Activated CD4-positive, alpha-beta T cell treated with anti-CD3 and anti-CD28 coated beads, Interleukin-2, amount 10 ng/mL, durations not matched to agents 24 days and 14 days (primary cell): ENCODE results near the gene COQ2. TPM values are rescaled to one million over a fixed set of nuclear protein-coding genes. Genes with fewer than 3 reads are reported as not detected.
"Not testable (repeated sequence)": the region's sequence is repeated elsewhere in the genome, so short reads cannot be mapped to it uniquely, and the experiment has no call there.

Experiments
- DNase-seq: peaks from one replicate; pipeline ENCODE4 v3.0.0; 2022
- H3K27ac Mint-ChIP-seq: one replicate; pipeline ENCODE4 v1.8.0; 2022; ENCODE audit warnings: mild to moderate bottlenecking, mixed read lengths
- H3K27me3 Mint-ChIP-seq: one replicate; pipeline ENCODE4 v1.8.0; 2022; ENCODE audit warnings: mixed read lengths
- H3K36me3 Mint-ChIP-seq: one replicate; pipeline ENCODE4 v1.8.0; 2022; ENCODE audit warnings: low read depth, mild to moderate bottlenecking, mixed read lengths
- H3K4me1 Mint-ChIP-seq: one replicate; pipeline ENCODE4 v1.8.0; 2021; ENCODE audit warnings: mixed read lengths
- H3K4me3 Mint-ChIP-seq: one replicate; pipeline ENCODE4 v1.8.0; 2022; ENCODE audit warnings: mild to moderate bottlenecking, moderate library complexity, mixed read lengths
- H3K9me3 Mint-ChIP-seq: one replicate; pipeline ENCODE4 v1.8.0; 2021; ENCODE audit warnings: mixed read lengths
- intact Hi-C: fragments of 100-400 bp; cut with micrococcal nuclease; formaldehyde crosslinking; loops from one replicate; pipeline ENCODE4 v1.15.1; 2023
- total RNA-seq: library from RNA; stranded (reverse); gene quantifications from 2 replicates; pipeline ENCODE4 v1.2.3, GENCODE V29; 2022

The COQ2 gene
- total RNA-seq, 1 donor from 2014 or later = 20.7 TPM

DNA sequence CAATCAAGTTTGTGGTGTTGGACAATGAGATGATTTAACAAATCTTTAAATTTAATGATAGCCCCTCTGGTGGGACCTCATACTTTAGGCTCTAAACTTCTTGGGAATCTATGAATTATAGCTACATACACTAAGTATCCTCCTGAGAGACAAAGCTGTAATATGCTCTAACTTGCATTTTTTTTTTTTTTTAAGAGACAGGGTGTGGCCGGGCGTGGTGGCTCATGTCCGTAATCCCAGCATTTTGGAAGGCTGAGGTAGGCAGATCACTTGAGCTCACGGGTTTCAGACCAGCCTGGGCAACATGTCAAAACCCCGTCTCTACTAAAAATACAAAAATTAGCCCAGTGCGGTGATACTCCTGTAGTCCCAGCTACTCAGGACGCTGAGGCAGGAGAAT lies 23.3 kb upstream of the COQ2 start:
- Mint-ChIP-seq H3K27ac (no peak overlapping the region), H3K36me3 (peaks cover 28% of the 10 kb centered on the region), H3K4me3 (no peak overlapping the region), H3K4me1 (no peaks in the 10 kb centered on the region), H3K27me3 (no peaks in the 10 kb centered on the region), H3K9me3 (no peaks in the 10 kb centered on the region)
- DNase-seq = no peak
- intact Hi-C loops = no loop called here

GRCh38 chr4:83305187-83305586 lies 20.6 kb upstream of the COQ2 start:
- intact Hi-C loops = no loop called here
- Mint-ChIP-seq H3K27ac (no peak overlapping the region), H3K4me1 (no peaks in the 10 kb centered on the region), H3K9me3 (no peaks in the 10 kb centered on the region), H3K4me3 (no peak overlapping the region), H3K27me3 (no peaks in the 10 kb centered on the region), H3K36me3 (peaks cover 25% of the 10 kb centered on the region)
- no peak for DNase-seq

- no peaks in the 10 kb centered on the region for H3K27me3 Mint-ChIP-seq
- intact Hi-C loops = no loop called here
- no peak for DNase-seq
- peaks cover 11% of the 10 kb centered on the region for H3K4me1 Mint-ChIP-seq
- H3K36me3 Mint-ChIP-seq = peaks cover 14% of the 10 kb centered on the region
- H3K9me3 Mint-ChIP-seq = no peaks in the 10 kb centered on the region
- H3K4me3 Mint-ChIP-seq = peak overlapping the region; percentile 22
- peak overlapping the region; percentile 17 for H3K27ac Mint-ChIP-seq
Measured at GRCh38 chr4:83297548-83298260, 13.1 kb upstream of the COQ2 start.

GRCh38 chr4:83293305-83294046 lies 8.9 kb upstream of the COQ2 start:
- H3K4me1 Mint-ChIP-seq = peaks cover 11% of the 10 kb centered on the region
- no peak overlapping the region for H3K27ac Mint-ChIP-seq
- H3K4me3 Mint-ChIP-seq = no peak overlapping the region
- no peaks in the 10 kb centered on the region for H3K27me3 Mint-ChIP-seq
- intact Hi-C loops = no loop called here
- H3K36me3 Mint-ChIP-seq = peaks cover 15% of the 10 kb centered on the region
- DNase-seq = no peak
- H3K9me3 Mint-ChIP-seq = peaks cover 16% of the 10 kb centered on the region

DNA sequence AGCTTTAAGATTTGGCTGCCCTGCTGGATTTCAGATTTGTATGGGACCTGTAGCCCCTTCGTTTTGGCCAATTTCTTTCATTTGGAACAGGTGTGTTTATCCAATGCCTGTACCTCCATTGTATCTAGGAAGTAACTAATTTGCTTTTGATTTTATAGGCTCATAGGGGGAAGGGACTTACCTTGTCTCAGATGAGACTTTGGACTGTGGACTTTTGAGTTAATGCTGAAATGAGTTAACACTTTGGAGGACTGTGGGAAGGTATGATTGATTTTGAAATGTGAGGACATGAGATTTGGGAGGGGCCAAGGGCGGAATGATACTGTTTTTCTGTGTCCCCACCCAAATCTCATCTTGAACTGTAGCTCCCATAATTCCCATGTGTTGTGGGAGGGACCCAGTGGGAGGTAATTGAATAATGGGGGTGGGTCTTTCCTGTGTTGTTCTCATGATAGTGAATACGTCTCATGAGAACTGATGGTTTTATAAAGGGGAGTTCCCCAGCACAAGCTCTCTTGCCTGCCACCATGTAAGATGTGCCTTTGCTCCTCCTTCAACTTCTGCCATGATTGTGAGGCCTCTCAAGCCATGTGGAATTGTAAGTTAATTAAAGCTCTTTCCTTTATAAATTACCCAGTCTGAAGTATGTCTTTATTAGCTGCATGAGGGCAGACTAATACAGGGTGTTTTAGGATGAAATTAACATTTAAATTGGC lies 5.6 kb upstream of the COQ2 start:
- intact Hi-C loops, H3K27me3 Mint-ChIP-seq, H3K4me1 Mint-ChIP-seq, H3K27ac Mint-ChIP-seq, H3K4me3 Mint-ChIP-seq, DNase-seq: not testable (repeated sequence)
- peaks cover 16% of the 10 kb centered on the region for H3K9me3 Mint-ChIP-seq
- peaks cover 11% of the 10 kb centered on the region for H3K36me3 Mint-ChIP-seq

DNA sequence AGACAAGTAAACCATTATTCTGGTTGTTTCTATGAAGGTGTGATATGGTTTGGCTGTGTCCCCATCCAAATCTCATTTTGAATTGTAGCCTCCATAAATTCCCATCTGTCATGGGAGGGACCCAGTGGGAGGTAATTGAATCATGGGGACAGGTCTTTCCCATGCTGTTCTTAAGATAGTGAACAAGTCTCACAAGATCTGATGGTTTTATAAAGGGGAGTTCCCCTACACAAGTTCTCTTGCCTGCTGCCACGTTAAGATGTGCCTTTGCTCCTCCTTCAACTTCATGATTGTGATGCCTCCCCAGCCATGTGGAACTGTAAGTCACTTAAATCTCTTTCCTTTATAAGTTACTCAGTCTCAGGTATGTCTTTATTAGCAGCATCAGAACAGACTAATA lies 3.8 kb upstream of the COQ2 start:
- H3K27ac Mint-ChIP-seq, DNase-seq, intact Hi-C loops, H3K27me3 Mint-ChIP-seq, H3K4me3 Mint-ChIP-seq: not testable (repeated sequence)
- Mint-ChIP-seq H3K4me1 (peaks cover 16% of the 10 kb centered on the region), H3K9me3 (peaks cover 16% of the 10 kb centered on the region), H3K36me3 (peaks cover 14% of the 10 kb centered on the region)

DNA sequence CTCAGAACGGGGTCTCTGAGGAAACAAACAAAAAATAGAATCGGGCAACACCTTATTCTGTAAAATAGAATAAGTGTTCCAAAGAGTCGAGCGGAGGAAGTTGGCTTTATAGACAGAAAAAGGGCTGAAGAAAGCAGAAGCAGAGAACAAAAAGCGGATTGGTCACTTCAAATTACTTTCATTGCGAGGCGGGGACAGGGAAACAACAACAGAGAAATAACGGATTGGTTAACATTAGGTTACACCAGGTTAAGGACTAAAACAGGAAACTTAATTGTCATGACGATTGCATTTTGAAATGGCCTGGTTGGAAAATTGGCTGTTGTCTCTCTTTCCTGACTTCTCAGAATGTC lies 433 bp upstream of the COQ2 start:
- Mint-ChIP-seq H3K27me3 (no peaks in the 10 kb centered on the region), H3K4me3 (peak overlapping the region; percentile 93), H3K4me1 (peaks cover 31% of the 10 kb centered on the region), H3K36me3 (peaks cover 11% of the 10 kb centered on the region), H3K9me3 (peaks cover 10% of the 10 kb centered on the region), H3K27ac (peak overlapping the region; percentile 96)
- peak; percentile 82 for DNase-seq
- intact Hi-C loops = loop anchor here (2.0 kb wide), 3 partner anchors 200 to 384 kb away; partner anchors contain the start of genes ABRAXAS1 and THAP9

DNA sequence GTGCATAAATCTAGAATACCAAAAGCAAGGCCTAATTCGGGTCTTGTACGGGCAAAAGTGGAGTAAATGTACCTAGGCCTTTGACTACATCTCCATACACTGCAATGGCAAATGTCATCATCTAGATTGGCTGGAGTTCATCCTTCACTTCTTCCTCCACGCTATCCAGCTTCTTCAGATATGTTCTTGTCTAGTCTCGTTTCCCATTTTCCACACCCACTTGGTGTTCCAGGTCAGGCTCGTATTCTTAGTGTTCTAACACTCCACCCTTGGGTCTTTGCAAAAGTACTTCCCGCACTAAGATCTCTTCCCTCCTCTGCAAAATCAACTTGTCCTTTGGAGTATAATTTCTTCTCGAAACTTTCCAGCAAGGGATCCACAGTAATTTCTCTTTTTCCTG lies 1.4 kb downstream of the COQ2 start:
- H3K36me3 Mint-ChIP-seq = peaks cover 19% of the 10 kb centered on the region
- H3K27ac Mint-ChIP-seq = no peak overlapping the region
- no peaks in the 10 kb centered on the region for H3K9me3 Mint-ChIP-seq
- no peaks in the 10 kb centered on the region for H3K27me3 Mint-ChIP-seq
- peak overlapping the region; percentile 93 for H3K4me3 Mint-ChIP-seq
- no peak for DNase-seq
- peaks cover 34% of the 10 kb centered on the region for H3K4me1 Mint-ChIP-seq
- intact Hi-C loops = loop anchor here (2.0 to 5.0 kb wide), 4 partner anchors 16 to 821 kb away; no protein-coding TSS in a partner anchor

DNA sequence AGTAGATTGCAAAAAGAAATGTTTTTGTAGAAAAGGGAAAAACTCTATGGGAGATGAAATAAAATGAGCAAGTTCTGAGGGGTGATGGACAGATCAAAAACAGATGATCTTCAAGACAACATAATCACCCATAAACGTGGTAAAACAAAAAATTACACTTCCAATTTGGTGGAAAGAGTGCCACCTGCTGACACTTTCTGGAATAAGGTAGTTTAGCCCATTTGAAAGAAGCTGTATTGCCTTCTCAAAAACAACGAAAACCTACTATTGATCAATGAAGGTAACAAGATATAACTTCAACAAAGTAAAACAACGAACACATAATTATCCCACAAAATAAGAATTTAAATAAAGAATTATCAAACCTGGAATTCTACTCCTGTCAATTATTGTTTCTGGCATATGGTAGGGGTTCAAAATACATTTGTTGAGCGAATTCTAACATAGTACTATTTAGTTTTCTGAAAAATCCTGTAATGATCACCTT lies 2.5 kb downstream of the COQ2 start:
- Mint-ChIP-seq H3K27ac (peak overlapping the region; percentile 29), H3K4me3 (peak overlapping the region; percentile 47), H3K36me3 (peaks cover 23% of the 10 kb centered on the region), H3K4me1 (peaks cover 37% of the 10 kb centered on the region), H3K27me3 (no peaks in the 10 kb centered on the region), H3K9me3 (no peaks in the 10 kb centered on the region)
- peak; percentile 92 for DNase-seq
- intact Hi-C loops = loop anchor here (1.0 to 5.0 kb wide), 5 partner anchors 15 to 820 kb away; no protein-coding TSS in a partner anchor

DNA sequence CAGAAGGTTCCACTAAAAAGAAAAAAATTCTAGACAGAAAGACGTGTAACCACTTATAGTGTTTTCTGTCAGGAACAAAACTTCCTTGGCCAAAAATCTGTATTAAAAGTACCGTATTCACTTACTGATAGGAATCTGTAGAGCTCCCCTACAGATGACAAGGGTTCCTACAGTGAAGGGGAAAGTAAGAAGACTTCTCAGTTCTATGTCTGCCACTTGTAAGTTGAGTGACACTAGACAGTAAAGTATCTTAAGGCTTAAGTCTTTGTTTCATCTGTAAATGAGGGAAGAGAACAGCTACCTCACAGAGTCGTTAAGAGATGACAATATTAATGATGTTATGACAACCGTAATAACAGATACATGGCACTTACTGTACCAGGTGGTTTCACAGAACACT lies 3.3 kb downstream of the COQ2 start:
- Mint-ChIP-seq H3K36me3 (peaks cover 30% of the 10 kb centered on the region), H3K9me3 (no peaks in the 10 kb centered on the region), H3K27ac (no peak overlapping the region), H3K4me3 (peak overlapping the region; percentile 47), H3K27me3 (no peaks in the 10 kb centered on the region), H3K4me1 (peaks cover 42% of the 10 kb centered on the region)
- intact Hi-C loops = loop anchor here (5.0 kb wide), 3 partner anchors 64 to 819 kb away; no protein-coding TSS in a partner anchor
- no peak for DNase-seq

- H3K36me3 Mint-ChIP-seq = peaks cover 55% of the 10 kb centered on the region
- peak overlapping the region; percentile 75 for H3K27ac Mint-ChIP-seq
- intact Hi-C loops = loop anchor here (1.0 to 2.0 kb wide), 3 partner anchors 41 to 81 kb away; no protein-coding TSS in a partner anchor
Measured at GRCh38 chr4:83276299-83277040, 8.1 kb downstream of the COQ2 start.

DNA sequence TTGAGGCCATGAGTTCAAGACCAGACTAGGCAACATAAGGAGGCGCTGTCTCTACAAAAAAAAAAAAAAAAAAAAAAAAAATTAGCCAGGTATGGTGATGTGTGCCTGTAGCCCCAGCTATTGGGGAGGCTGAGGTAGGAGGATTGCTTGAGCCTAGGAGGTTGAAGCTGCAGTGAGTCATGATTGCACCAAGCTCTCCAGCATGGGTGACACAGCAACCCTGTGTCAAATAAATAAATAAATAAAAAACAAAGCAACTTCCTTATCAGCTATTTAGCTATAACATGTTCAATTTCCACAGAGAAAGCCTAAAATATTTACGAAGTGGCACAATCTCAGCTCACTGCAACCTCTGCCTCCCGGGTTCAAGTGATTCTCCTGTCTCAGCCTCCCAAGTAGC lies 10.7 kb downstream of the COQ2 start:
- H3K27me3 Mint-ChIP-seq, DNase-seq, H3K9me3 Mint-ChIP-seq, H3K27ac Mint-ChIP-seq, intact Hi-C loops, H3K4me3 Mint-ChIP-seq: not testable (repeated sequence)
- Mint-ChIP-seq H3K36me3 (peaks cover 64% of the 10 kb centered on the region), H3K4me1 (peaks cover 22% of the 10 kb centered on the region)

More at GRCh38 chr4:83276299-83277040, 8.1 kb downstream of the COQ2 start:
- Mint-ChIP-seq H3K4me1 (peaks cover 23% of the 10 kb centered on the region), H3K9me3 (no peaks in the 10 kb centered on the region), H3K4me3 (peak overlapping the region; percentile 33), H3K27me3 (no peaks in the 10 kb centered on the region)
- DNase-seq = no peak

DNA sequence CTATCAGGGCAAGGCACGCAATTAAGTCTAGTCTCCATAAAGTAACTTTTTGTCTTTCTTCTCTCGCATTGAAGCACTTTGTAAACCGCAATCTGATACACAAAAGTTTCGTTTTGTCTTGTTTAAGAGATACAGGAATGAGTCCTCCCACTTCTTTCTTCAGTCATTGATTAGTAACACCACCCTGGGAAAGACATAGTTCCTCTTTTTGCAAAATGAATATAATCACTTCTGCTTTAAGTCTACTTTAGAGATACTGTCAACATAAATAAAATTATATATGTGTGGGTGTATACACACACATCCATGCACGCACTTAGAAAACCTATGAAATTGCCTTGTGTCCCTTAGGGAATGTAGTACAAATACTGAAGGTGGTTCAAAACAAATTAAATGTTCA lies 11.7 kb downstream of the COQ2 start:
- Mint-ChIP-seq H3K4me3 (no peak overlapping the region), H3K27me3 (no peaks in the 10 kb centered on the region), H3K9me3 (no peaks in the 10 kb centered on the region), H3K4me1 (peaks cover 27% of the 10 kb centered on the region), H3K36me3 (peaks cover 64% of the 10 kb centered on the region), H3K27ac (no peak overlapping the region)
- intact Hi-C loops = no loop called here
- DNase-seq = no peak
